Activated T-cell treated with anti-CD3 and anti-CD28 coated beads, Interleukin-2, amount 50 U/mL, for 24 hours (primary cell): ENCODE measurements around the gene UBFD1.
A peak's percentile ranks its signal among the peaks of the same experiment; 100 is the strongest.
"Not testable (repeated sequence)": the region's sequence is repeated elsewhere in the genome, so short reads cannot be mapped to it uniquely, and the experiment has no call there.

ENCODE experiments used
- DNase-seq: peaks from one replicate; pipeline ENCODE4 v3.0.0-alpha.2; 2020
- H3K27ac Mint-ChIP-seq: 2 replicates; pipeline ENCODE4 v1.8.0; 2020; ENCODE audit warnings: mild to moderate bottlenecking, mixed read lengths
- H3K27me3 Mint-ChIP-seq: 2 replicates; pipeline ENCODE4 v1.8.0; 2020; ENCODE audit warnings: mixed read lengths
- H3K36me3 Mint-ChIP-seq: 2 replicates; pipeline ENCODE4 v1.8.0; 2020; ENCODE audit warnings: low read depth, mixed read lengths
- H3K4me1 Mint-ChIP-seq: 2 replicates; pipeline ENCODE4 v1.8.0; 2020; ENCODE audit warnings: low read depth, mixed read lengths
- H3K4me3 Mint-ChIP-seq: 2 replicates; pipeline ENCODE4 v1.8.0; 2020; ENCODE audit warnings: mild to moderate bottlenecking, moderate library complexity, mixed read lengths
- H3K9me3 Mint-ChIP-seq: 2 replicates; pipeline ENCODE4 v1.8.0; 2020; ENCODE audit warnings: mixed read lengths

UBFD1 gene

DNA sequence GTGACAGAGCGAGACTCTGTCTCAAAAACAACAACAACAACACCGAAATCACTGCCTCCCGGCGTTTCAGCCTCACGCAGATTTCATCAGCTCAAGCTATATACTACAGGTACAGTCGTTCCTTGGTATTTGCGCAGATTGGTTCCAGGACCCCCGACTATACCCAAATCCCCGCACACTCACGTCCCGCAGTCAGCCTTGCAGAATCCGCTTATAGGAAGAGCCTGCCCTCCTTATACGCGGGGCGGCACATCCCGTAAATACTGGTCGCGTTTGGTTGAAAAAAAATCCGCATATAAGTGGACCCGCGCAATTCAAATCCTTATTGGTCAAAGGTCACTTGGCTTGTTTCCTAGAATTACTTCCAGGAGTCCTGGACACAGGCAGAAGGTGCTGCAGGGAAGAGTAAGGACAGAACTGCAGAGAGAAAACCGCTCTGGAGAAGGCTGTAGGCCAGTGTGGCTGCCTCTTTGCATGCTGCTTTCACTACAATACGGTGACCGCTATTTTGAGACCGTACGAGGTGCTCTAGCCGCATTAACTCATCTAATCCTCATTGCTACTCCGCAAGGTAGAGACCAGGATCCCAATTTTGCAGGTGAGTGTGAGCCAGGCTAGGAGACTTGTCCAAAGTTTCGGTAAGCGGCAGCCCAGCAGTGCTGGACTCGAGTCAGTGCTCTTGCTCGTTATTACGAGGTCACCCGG, 37.9 kb downstream of the UBFD1 start:
- Mint-ChIP-seq H3K9me3 (no peaks in the 10 kb centered on the region), H3K4me1 (peaks cover 41% of the 10 kb centered on the region), H3K27me3 (no peaks in the 10 kb centered on the region), H3K36me3 (peaks cover 53% of the 10 kb centered on the region), H3K27ac (peak overlapping the region; percentile 91), H3K4me3 (peak overlapping the region; percentile 88)
- no peak for DNase-seq

- DNase-seq: peak; percentile 95
- Mint-ChIP-seq H3K4me3 (peak within 1 kb of the TSS; percentile 88), H3K9me3 (no peaks in the 10 kb centered on the region), H3K27ac (peak within 1 kb of the TSS; percentile 91), H3K27me3 (no peaks in the 10 kb centered on the region), H3K4me1 (peaks cover 41% of the 10 kb centered on the region), H3K36me3 (peaks cover 53% of the 10 kb centered on the region)
Measured at GRCh38 chr16:23595951-23596720, 38.6 kb downstream of the UBFD1 start, which contains the start of gene NDUFAB1. NDUFAB1 (minus strand) TSS chr16:23596316; CDS start chr16:23596290, 26 bp downstream.

DNA sequence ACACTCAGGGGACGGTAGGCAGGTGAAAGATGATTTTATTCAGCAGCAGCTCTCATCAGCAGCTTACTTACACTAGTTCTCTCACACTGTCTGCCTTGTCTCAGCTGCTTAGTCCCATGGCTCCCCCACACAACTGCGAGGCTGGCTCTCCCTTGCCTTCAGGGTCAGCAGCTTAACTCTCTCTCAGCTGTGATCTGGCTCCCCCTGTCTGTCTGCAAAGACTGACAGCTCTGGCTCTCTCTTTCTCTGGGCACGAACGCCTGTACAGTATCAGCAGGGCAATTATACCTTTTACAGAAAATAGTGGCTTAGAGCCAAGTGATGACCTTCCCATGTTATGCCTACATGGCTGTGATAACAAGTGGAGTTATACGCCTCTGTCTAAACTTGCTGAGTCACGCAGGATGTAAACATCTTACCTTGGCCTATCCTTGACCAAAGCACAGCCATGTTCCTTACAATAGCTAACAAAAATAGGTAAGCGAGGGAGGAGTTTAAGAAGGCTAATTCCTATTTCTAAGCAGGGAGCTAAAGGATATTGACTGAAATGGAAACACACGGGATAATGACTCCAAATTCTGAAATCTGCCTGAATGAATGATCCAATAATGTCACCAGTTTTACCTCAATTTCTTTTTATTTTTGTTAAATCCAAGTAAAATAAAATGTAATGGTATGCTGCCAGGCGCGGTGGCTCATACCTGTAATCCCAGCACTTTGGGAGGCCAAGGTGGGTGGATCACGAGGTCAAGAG, 39.7 kb downstream of the UBFD1 start:
- no peak for DNase-seq
- Mint-ChIP-seq H3K9me3 (no peaks in the 10 kb centered on the region), H3K4me1 (peaks cover 34% of the 10 kb centered on the region), H3K36me3 (peaks cover 51% of the 10 kb centered on the region), H3K4me3 (no peak overlapping the region), H3K27ac (peak overlapping the region; percentile 13), H3K27me3 (no peaks in the 10 kb centered on the region)

- Mint-ChIP-seq H3K9me3 (no peaks in the 10 kb centered on the region), H3K27me3 (no peaks in the 10 kb centered on the region), H3K27ac (no peak overlapping the region), H3K36me3 (peaks cover 65% of the 10 kb centered on the region), H3K4me3 (no peak overlapping the region), H3K4me1 (no peaks in the 10 kb centered on the region)
- no peak for DNase-seq
Measured at GRCh38 chr16:23607726-23608125, 50.2 kb downstream of the UBFD1 start.

- no peak overlapping the region for H3K4me3 Mint-ChIP-seq
- H3K27me3 Mint-ChIP-seq: no peaks in the 10 kb centered on the region
Measured at GRCh38 chr16:23608194-23608593, 50.7 kb downstream of the UBFD1 start.

DNA sequence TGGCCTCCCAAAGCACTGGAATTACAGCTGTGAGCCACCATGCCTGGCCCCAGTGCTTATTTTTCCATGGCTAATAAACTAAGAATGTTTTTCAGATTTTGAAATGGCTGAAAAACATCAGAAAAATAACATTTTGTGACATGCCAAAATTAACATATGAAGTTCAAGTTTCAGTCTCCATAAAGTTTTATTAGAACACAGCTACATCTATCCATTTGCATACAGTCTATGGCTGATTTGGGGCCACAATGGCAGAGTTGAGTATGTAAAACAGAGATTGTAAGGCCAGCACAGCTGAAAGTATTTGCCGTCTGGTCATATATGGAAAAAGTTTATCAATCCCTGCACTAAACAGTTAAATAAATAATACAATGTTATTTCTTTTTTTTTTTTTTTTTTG, 52.4 kb downstream of the UBFD1 start:
- no peak overlapping the region for H3K27ac Mint-ChIP-seq
- no peaks in the 10 kb centered on the region for H3K4me1 Mint-ChIP-seq
- no peaks in the 10 kb centered on the region for H3K9me3 Mint-ChIP-seq
- peaks cover 64% of the 10 kb centered on the region for H3K36me3 Mint-ChIP-seq
- H3K27me3 Mint-ChIP-seq: no peaks in the 10 kb centered on the region
- no peak overlapping the region for H3K4me3 Mint-ChIP-seq
- no peak for DNase-seq

More at GRCh38 chr16:23608194-23608593, 50.7 kb downstream of the UBFD1 start:
- peaks cover 63% of the 10 kb centered on the region for H3K36me3 Mint-ChIP-seq
- H3K27ac Mint-ChIP-seq: no peak overlapping the region
- H3K4me1 Mint-ChIP-seq: no peaks in the 10 kb centered on the region
- DNase-seq: no peak
- no peaks in the 10 kb centered on the region for H3K9me3 Mint-ChIP-seq

- not testable (repeated sequence) for H3K4me3 Mint-ChIP-seq, H3K9me3 Mint-ChIP-seq, H3K27ac Mint-ChIP-seq, DNase-seq, H3K27me3 Mint-ChIP-seq, H3K4me1 Mint-ChIP-seq
- peaks cover 66% of the 10 kb centered on the region for H3K36me3 Mint-ChIP-seq
Measured at GRCh38 chr16:23610905-23611304, 53.4 kb downstream of the UBFD1 start.

- Mint-ChIP-seq H3K9me3 (no peaks in the 10 kb centered on the region), H3K4me3 (no peak overlapping the region), H3K4me1 (no peaks in the 10 kb centered on the region), H3K36me3 (peaks cover 69% of the 10 kb centered on the region), H3K27me3 (no peaks in the 10 kb centered on the region), H3K27ac (no peak overlapping the region)
- DNase-seq: no peak
Measured at GRCh38 chr16:23611936-23612335, 54.4 kb downstream of the UBFD1 start.

DNA sequence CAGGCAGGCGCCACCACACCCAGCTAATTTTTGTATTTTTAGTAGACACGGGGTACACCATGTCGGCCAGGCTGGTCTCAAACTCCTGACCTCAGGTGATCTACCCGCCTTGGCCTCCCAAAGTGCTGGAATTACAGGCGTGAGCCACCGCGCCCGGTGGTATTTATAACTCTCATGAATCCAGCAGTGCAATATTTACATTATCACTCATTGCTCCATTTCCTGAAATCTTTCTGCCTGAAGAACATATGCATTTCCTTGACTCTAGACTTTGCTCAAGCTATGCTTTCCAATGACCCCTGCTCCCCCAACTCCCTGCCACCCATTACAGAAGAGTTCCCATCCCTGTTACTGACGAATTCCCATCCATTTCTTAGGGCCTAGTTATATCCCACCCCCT, 58.3 kb downstream of the UBFD1 start:
- Mint-ChIP-seq H3K27me3 (no peaks in the 10 kb centered on the region), H3K9me3 (no peaks in the 10 kb centered on the region), H3K4me1 (no peaks in the 10 kb centered on the region), H3K36me3 (peaks cover 77% of the 10 kb centered on the region), H3K27ac (no peak overlapping the region), H3K4me3 (no peak overlapping the region)
- no peak for DNase-seq
